GM12878 (cell line): ENCODE results near the gene ACAP1.

Experiments
- BRCA1 ChIP-seq: IDR thresholded peaks from 2 replicates; pipeline ENCODE4 v1.6.1; 2011; ENCODE audit warnings: low read depth, low read length, improper control_type of control experiment
- CTCF ChIP-seq, 3 experiments: IDR thresholded peaks in 2 of 3; conservative IDR thresholded peaks in 1 of 3; 2 replicates each; pipeline ENCODE4 v1.5.1; 2011; ENCODE audit warnings: low read depth in 3 of 3, low read length in 3 of 3, mild to moderate bottlenecking in 3 of 3, control low read depth in 2 of 3, moderate library complexity in 2 of 3, inconsistent platforms in 1 of 3, mixed read lengths in 1 of 3; ENCODE audit not compliant: control insufficient read depth in 2 of 3, insufficient read depth in 1 of 3; ENCODE audit errors: extremely low read depth in 1 of 3
- POLR2A ChIP-seq: IDR thresholded peaks from 2 replicates; pipeline ENCODE4 v1.6.1; 2011; ENCODE audit warnings: low read depth, mild to moderate bottlenecking, low read length
- RFX5 ChIP-seq: IDR thresholded peaks from 2 replicates; pipeline ENCODE4 v1.6.1; 2011; ENCODE audit warnings: low read depth, low read length, improper control_type of control experiment

- TF ChIP-seq BRCA1, result no peak
- no peak for TF ChIP-seq RFX5
- TF ChIP-seq CTCF (IDR thresholded peaks at IDR 0.05 in 2 of 3, conservative IDR thresholded peaks at IDR 0.05 in 1 of 3; ENCODE audit: control insufficient read depth in 2 of 3, extremely low read depth in 1 of 3, insufficient read depth in 1 of 3, low read depth in 3 of 3, low read length in 3 of 3), result no peak
- TF ChIP-seq POLR2A, result no peak
These were observed 47.0 kb downstream of the ACAP1 start for GRCh38 chr17:7383371-7383741.
